Kidney glomerular epithelial cell (primary cell): ENCODE measurements around the gene BRPF1.
A peak's percentile ranks its signal among the peaks of the same experiment; 100 is the strongest.

ENCODE experiments used
- DNase-seq: peaks from one replicate; lab custom pipeline; 2025; lab: John Stamatoyannopoulos, UW

The BRPF1 gene

GRCh38 chr3:9731206-9732079 is at the start of gene BRPF1:
TSS of gene BRPF1 (plus strand) at chr3:9731735. CDS start at chr3:9734141, 2,406 bp downstream.
- peak; percentile 96 for DNase-seq

- DNase-seq = no peak
Observed at GRCh38 chr3:9682096-9682495, 49.4 kb upstream of the BRPF1 start.

- no peak for DNase-seq
Observed at GRCh38 chr3:9683426-9683825, 48.1 kb upstream of the BRPF1 start.

- no peak for DNase-seq
Observed at GRCh38 chr3:9685216-9686049, 46.1 kb upstream of the BRPF1 start.

- DNase-seq = no peak
Observed at GRCh38 chr3:9686050-9686550, 45.4 kb upstream of the BRPF1 start.

GRCh38 chr3:9686703-9687102 is 44.8 kb upstream of the BRPF1 start:
- no peak for DNase-seq

GRCh38 chr3:9687514-9687913 is 44.0 kb upstream of the BRPF1 start:
- DNase-seq = no peak

- no peak for DNase-seq
Observed at GRCh38 chr3:9688961-9689360, 42.6 kb upstream of the BRPF1 start.

- no peak for DNase-seq
Observed at GRCh38 chr3:9689757-9690156, 41.8 kb upstream of the BRPF1 start.

- no peak for DNase-seq
Observed at GRCh38 chr3:9690451-9691450, 40.8 kb upstream of the BRPF1 start.

GRCh38 chr3:9691636-9692035 is 39.9 kb upstream of the BRPF1 start:
- DNase-seq = no peak

GRCh38 chr3:9692416-9692815 is 39.1 kb upstream of the BRPF1 start:
- DNase-seq = no peak

GRCh38 chr3:9695345-9695744 is 36.2 kb upstream of the BRPF1 start:
- no peak for DNase-seq

- DNase-seq = no peak
Observed at GRCh38 chr3:9695746-9696145, 35.8 kb upstream of the BRPF1 start.

- no peak for DNase-seq
Observed at GRCh38 chr3:9696480-9697220, 34.9 kb upstream of the BRPF1 start.

GRCh38 chr3:9697892-9698291 is 33.6 kb upstream of the BRPF1 start:
- no peak for DNase-seq

GRCh38 chr3:9698293-9698692 is 33.2 kb upstream of the BRPF1 start:
- DNase-seq = no peak

GRCh38 chr3:9700536-9700935 is 31.0 kb upstream of the BRPF1 start:
- DNase-seq = no peak

GRCh38 chr3:9701006-9701405 is 30.5 kb upstream of the BRPF1 start:
- DNase-seq = no peak

GRCh38 chr3:9701711-9702110 is 29.8 kb upstream of the BRPF1 start:
- no peak for DNase-seq

- no peak for DNase-seq
Observed at GRCh38 chr3:9703240-9703639, 28.3 kb upstream of the BRPF1 start.
